Left lung (tissue), 10 donors: Measurements from ENCODE around the gene KDM4B. TPM values are rescaled to one million over a fixed set of nuclear protein-coding genes. Genes with fewer than 3 reads are reported as not detected.
A peak's percentile ranks its signal among the peaks of the same experiment; 100 is the strongest.

ENCODE experiments used
- ATAC-seq: fragments of 200-7000 bp; cut with Tn5 transposase; one replicate; pipeline ENCODE4 v1.9.1; 2020; ENCODE audit warnings: moderate library complexity
- DNase-seq, 4 donors: peaks; one replicate each; pipeline ENCODE4 v3.0.0-alpha.2; 2013 to 2020
- H3K27ac ChIP-seq, 2 donors: fragments of 200-600 bp; sonication (generic) in 1 of 2; one replicate each; pipeline versions ENCODE4 v1.5.0 to v1.8.0; 2020 to 2021
- H3K27me3 ChIP-seq, 2 donors: fragments of 200-600 bp; sonication (generic) in 1 of 2; one replicate each; pipeline versions ENCODE4 v1.5.0 to v1.8.0; 2020 to 2021
- H3K36me3 ChIP-seq, 2 donors: fragments of 200-600 bp; sonication (generic) in 1 of 2; one replicate each; pipeline versions ENCODE4 v1.5.0 to v1.8.0; 2020 to 2021
- H3K4me1 ChIP-seq, 2 donors: fragments of 200-600 bp; one replicate each; pipeline ENCODE4 v1.8.0; 2021
- H3K4me3 ChIP-seq, 2 donors: fragments of 200-600 bp; sonication (generic) in 1 of 2; one replicate each; pipeline versions ENCODE4 v1.5.0 to v1.8.0; 2020 to 2021; ENCODE audit warnings: mild to moderate bottlenecking in 1 of 2
- H3K9me3 ChIP-seq, 2 donors: fragments of 200-600 bp; sonication (generic) in 1 of 2; one replicate each; pipeline versions ENCODE4 v1.5.0 to v1.8.0; 2020 to 2021
- CTCF ChIP-seq, 2 donors: fragments of 200-600 bp; sonication (generic) in 1 of 2; IDR thresholded peaks; one replicate each; pipeline versions ENCODE4 v1.5.0 to v1.8.0; 2021; ENCODE audit warnings: antibody characterized with exemption in 2 of 2
- intact Hi-C, 2 donors: fragments of 100-400 bp; cut with DNase I; formaldehyde crosslinking; loops; one replicate each; pipeline versions ENCODE4 v1.11.2 to v1.14.2; 2022
- polyA plus RNA-seq, 6 donors: library from polyadenylated mRNA; unstranded; fragments of 120-200 nt; gene quantifications; one replicate each; pipeline ENCODE4 v1.2.1, GENCODE V29; 2013; ENCODE audit not compliant: insufficient read length in 6 of 6
- total RNA-seq, 2 donors: library from RNA; stranded (reverse); fragmentation: NEBNext Ultra II Directional; extraction: Animal tissue kit (Norgen Biotek cat#: 25700); gene quantifications; one replicate each; pipeline ENCODE4 v1.2.1, GENCODE V29; 2021
- donor health status: DM: no; HTN: yes; CAD: no.
- donor health status: DM: no; HTN: no; CAD: no.

KDM4B gene
- total and polyA plus RNA-seq, 8 donors, result 24.6 to 42.1 (median 31.1) TPM

DNA sequence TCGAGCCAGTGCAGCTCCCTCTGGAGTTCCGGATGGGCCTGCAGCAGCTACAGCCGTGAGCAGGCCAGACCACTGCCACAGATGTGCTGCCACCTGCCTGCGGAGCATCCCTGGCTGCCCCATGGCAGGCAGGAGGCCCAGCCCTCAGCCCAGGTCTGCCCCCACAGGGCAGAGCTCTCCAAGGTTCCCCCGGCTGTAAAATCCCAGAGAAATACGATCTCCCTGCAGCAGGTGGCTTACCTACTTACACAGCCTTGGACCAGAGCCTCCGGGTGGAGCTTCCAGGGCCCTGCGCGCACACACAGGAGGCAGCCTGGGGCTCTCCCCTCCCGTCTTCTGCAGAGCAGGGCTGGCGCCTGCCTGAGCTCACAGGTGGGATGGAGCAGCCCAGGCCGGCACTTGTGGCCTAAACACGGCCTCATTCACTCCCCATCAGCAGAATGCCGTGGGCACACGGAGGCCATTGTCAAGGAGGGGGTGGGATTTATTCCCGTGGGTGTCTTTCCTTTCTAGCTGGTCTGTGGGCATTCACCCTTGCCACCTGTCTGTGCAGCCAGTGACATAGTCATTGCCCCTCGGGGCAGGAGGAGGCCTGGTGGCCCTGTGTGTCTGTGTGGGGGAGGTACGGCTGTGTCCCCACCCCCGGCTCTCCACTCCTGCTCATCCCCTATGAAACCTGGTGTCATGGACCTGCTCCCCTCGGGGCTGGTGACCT lies 118.0 kb downstream of the KDM4B start:
- intact Hi-C loops, result no loop called here
- Histone ChIP-seq H3K27me3 (no peaks in the 10 kb centered on the region), H3K27ac (no peak overlapping the region), H3K4me3 (no peak overlapping the region), H3K9me3 (no peaks in the 10 kb centered on the region), H3K36me3 (peaks cover 0 to 71% of the 10 kb centered on the region in 2 donors), H3K4me1 (peaks cover 2 to 6% of the 10 kb centered on the region in 2 donors)
- no peak for TF ChIP-seq CTCF (IDR thresholded peaks at IDR 0.05)
- no peak for DNase-seq
- ATAC-seq, result no peak

DNA sequence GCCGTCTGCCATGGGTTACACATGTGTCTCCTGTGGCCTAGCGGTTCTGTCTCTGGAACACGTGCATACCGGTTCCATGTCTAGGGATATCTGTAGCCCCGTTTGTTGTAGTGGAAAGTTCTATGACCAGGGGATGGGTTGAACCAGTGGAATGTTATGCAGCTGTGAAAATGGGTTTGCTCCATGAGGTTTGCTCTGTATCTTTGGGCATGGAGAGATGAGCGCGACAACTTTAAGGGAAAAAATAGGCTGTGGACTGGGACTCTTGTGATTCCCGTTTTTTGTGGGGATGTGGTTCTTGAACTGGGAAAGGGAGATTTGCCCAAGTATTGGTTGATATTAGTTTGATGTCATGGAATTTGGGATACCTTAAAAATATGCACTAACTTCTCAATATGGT lies 120.4 kb downstream of the KDM4B start:
- ATAC-seq (no peak), DNase-seq (no peak)
- Histone ChIP-seq H3K9me3 (no peaks in the 10 kb centered on the region), H3K27ac (no peak overlapping the region), H3K36me3 (peaks cover 0 to 63% of the 10 kb centered on the region in 2 donors), H3K4me1 (peaks cover 2 to 6% of the 10 kb centered on the region in 2 donors), H3K27me3 (no peaks in the 10 kb centered on the region), H3K4me3 (no peak overlapping the region)
- TF ChIP-seq CTCF (IDR thresholded peaks at IDR 0.05), result no peak
- intact Hi-C loops, result no loop called here

- Histone ChIP-seq H3K27ac (peak overlapping the region in 1 of 2 donors; percentile 10), H3K4me1 (peaks cover 2 to 6% of the 10 kb centered on the region in 2 donors), H3K36me3 (peaks cover 0 to 55% of the 10 kb centered on the region in 2 donors), H3K4me3 (no peak overlapping the region), H3K27me3 (no peaks in the 10 kb centered on the region), H3K9me3 (no peaks in the 10 kb centered on the region)
- DNase-seq (no peak), ATAC-seq (no peak)
- no peak for TF ChIP-seq CTCF (IDR thresholded peaks at IDR 0.05)
- intact Hi-C loops, result no loop called here
Measured at GRCh38 chr19:5090465-5091017, 121.6 kb downstream of the KDM4B start.

- Histone ChIP-seq H3K9me3 (no peaks in the 10 kb centered on the region), H3K27me3 (no peaks in the 10 kb centered on the region), H3K36me3 (peaks cover 0 to 51% of the 10 kb centered on the region in 2 donors), H3K4me1 (peaks cover 2 to 6% of the 10 kb centered on the region in 2 donors), H3K27ac (peak overlapping the region in 1 of 2 donors; percentile 10), H3K4me3 (no peak overlapping the region)
- ATAC-seq, result peak; percentile 18
- no peak for TF ChIP-seq CTCF (IDR thresholded peaks at IDR 0.05)
- DNase-seq, result peak in 1 of 4 donors; percentile 33
- intact Hi-C loops, result no loop called here
Measured at GRCh38 chr19:5091018-5091683, 122.2 kb downstream of the KDM4B start.
